ENCODE results near the gene APC2.

Gene APC2

DNA sequence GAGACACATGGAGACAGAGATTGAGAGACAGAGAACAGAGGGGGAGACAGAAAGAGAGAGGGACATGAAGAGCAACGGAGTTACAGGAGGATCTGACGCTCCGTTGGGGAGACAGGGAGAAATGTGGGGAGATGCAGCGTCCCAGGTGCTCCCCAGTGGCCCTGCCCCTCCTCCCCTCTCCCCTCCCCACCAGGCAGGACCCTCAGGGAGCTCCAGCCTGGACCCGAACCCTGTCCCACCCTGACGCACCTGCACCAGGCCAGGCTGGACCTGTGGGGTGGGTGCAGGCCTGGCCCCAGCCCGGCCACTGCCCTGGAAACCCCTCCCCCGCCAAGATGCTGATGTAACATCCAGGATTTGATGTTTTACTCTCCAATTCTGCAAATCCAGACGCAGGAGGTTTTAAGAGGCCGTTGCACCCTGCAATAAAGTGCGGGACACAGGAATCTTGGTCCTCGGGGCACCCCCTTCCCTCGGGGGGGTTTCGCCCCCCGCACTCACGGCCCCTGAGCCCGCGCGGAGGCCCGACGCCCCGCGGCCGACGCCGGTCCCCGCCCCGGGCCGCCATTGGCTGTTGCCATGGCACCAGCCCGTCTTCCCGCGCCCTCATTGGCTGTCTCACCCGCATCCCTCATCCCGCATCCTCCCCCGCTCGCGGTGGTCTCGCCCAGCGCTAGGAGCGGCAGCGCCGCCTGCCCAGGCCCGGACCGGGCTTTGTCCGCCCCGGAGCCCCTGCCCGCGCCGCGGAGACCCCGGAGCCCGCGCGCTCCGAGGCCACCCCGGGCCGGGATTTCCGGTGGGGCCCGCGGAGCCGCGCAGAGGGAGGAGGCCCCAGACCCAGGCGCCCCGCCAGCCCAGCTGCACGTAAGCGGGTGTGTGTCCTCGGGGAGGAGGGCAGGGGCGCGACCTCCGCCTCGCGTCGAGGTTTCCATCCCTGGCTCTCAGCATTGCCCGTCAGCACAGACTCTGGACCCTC lies at the start of gene APC2:
APC2 (plus strand) TSS at position 655 of the 976 bp plus-strand sequence. CDS start 2,881 bp downstream, outside the sequence.
- peaks cover 18% of the 10 kb centered on the region for H3K4me1 Mint-ChIP-seq (ENCODE audit: low read depth)

DNA sequence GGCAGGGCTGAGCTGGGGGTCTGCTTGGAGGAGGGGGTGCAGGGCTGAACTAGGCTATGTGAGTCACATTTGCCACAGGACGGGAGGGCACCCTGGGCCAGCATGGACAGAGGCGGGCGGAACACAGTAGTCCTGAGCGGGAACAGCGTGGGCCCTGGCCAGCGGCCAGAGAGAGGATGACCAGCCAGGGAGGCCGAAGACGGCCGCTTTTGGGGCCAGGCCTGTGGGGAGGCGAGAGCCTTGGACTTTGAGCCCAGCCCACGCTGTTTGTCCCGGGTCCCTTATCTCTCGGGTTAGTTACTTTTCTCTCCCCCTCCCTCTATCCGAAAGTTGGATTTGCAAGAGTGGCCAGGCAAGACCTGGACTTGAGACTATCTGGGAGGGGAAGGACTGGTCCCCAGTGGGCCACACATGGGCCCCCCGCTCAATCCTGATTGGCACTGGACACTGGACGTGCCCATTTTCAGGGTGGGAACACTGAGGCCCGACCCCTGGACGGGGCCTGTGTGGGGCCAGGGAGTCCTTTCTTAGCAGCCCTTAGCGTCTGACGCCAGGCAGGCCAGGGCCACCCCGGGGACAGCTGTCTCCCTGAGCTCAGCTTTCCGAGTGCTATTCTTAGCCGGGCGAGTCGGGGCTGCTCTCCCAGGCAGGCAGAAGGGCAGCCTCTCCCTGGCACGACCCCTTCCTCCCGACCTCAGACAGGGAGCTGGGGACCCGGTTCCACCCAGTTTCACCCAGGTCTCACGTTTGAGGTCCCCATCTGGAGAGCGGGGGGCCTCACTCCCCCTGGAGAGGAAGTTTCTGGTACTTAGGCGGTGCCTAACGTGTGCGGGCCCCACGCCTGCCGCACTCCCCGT lies 49.4 kb upstream of the APC2 start:
- no peaks in the 10 kb centered on the region for H3K36me3 Mint-ChIP-seq (ENCODE audit: low read depth)
- H3K27me3 Mint-ChIP-seq, result peaks cover 3% of the 10 kb centered on the region
- peaks cover 6% of the 10 kb centered on the region for H3K4me1 Mint-ChIP-seq (ENCODE audit: low read depth)
- H3K27ac Mint-ChIP-seq, result no peak overlapping the region
- no peaks in the 10 kb centered on the region for H3K9me3 Mint-ChIP-seq
- peak overlapping the region; percentile 74 for H3K4me3 Mint-ChIP-seq

More for the DNA sequence above, at the start of gene APC2:
- no peaks in the 10 kb centered on the region for H3K36me3 Mint-ChIP-seq (ENCODE audit: low read depth)
- no peaks in the 10 kb centered on the region for H3K9me3 Mint-ChIP-seq
- no peak within 1 kb of the TSS for H3K27ac Mint-ChIP-seq
- H3K27me3 Mint-ChIP-seq, result peaks cover 50% of the 10 kb centered on the region
- H3K4me3 Mint-ChIP-seq, result no peak within 1 kb of the TSS

DNA sequence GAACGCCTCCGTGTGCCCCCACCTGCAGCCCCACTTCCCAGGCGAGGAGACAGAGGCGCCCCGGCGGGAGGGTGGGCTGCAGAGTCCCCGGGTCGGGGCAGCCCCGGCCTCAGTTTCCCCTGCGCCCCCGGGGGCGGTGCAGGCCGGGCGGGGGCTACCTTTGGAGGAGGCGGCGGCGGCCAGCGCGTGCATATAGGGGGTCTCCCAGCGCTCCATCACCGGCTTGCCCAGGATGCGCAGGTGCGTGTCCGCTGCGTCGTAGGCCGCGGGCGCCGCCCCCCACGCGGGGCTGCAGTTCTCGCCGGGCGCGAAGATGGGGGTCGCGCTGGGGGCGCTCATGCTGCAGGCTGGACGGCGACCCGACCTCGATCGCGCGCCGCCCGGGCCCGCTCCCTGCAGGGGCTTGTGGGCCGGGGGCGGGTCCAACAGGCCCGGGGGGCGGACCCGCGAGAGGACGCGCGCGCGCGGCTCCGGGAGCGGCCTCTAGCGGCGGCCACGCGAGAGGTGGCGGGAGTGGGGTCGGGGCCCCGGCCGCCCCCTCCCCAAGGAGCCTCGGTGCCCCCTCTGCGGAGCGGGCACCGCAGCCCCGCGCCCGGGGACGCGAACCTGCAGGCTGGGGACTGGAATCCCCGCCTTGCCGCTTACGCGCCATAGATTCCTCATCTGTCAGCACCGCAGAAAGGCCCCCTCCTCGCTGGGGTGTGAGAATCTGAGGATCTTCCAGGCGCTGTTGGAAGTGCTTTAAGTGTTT lies 48.6 kb upstream of the APC2 start, which contains the start of gene GAMT:
GAMT (minus strand) TSS at position 405 of the 751 bp plus-strand sequence; CDS start at position 339, 66 bp downstream.
- Mint-ChIP-seq H3K4me3 (peak within 1 kb of the TSS; percentile 74), H3K36me3 (ENCODE audit: low read depth) (no peaks in the 10 kb centered on the region), H3K27ac (no peak within 1 kb of the TSS)

GRCh38 chr19:1401889-1402217 lies 48.1 kb upstream of the APC2 start:
- Mint-ChIP-seq H3K27ac (no peak overlapping the region), H3K9me3 (no peaks in the 10 kb centered on the region), H3K4me1 (ENCODE audit: low read depth) (peaks cover 11% of the 10 kb centered on the region), H3K36me3 (ENCODE audit: low read depth) (no peaks in the 10 kb centered on the region), H3K4me3 (peak overlapping the region; percentile 59), H3K27me3 (peaks cover 3% of the 10 kb centered on the region)

More for the DNA sequence above, 48.6 kb upstream of the APC2 start, which contains the start of gene GAMT:
- H3K4me1 Mint-ChIP-seq (ENCODE audit: low read depth), result peaks cover 6% of the 10 kb centered on the region
- peaks cover 3% of the 10 kb centered on the region for H3K27me3 Mint-ChIP-seq
- H3K9me3 Mint-ChIP-seq, result no peaks in the 10 kb centered on the region

DNA sequence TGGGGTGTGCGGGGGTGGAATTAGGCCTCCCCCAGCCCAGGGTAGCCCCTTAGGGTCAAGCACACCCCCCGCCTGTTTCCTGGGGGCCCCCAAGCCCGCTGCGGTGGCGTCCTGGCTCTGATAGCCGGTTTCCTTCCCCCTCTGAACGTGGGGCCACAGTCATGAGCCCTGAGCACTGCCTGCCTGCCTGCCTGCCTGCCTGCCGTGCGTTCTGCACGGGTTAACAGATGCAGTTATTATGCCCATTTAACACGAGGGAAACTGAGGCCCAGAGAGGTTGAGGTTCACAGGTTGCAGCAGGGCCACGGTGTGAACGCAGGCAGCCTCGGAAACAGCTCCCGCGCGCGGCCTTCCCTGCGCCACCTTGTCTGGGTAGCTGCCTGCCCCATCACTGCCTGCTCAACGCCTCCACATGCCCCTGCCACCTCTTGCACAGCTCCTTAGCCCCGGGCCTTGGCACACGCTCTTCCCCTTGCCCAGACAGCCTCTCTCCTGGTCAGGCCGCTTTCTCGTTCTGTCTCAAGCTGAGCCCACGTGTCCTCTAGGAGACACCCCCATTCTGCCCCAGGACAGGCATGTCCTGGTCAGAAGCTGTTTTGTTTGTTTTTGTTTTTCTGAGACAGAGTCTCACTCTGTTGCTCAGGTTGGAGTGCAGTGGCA lies 47.4 kb upstream of the APC2 start:
- Mint-ChIP-seq H3K36me3 (ENCODE audit: low read depth) (no peaks in the 10 kb centered on the region), H3K27me3 (peaks cover 3% of the 10 kb centered on the region), H3K4me3 (peak overlapping the region; percentile 47), H3K9me3 (no peaks in the 10 kb centered on the region), H3K4me1 (ENCODE audit: low read depth) (peaks cover 11% of the 10 kb centered on the region), H3K27ac (peak overlapping the region; percentile 29)

DNA sequence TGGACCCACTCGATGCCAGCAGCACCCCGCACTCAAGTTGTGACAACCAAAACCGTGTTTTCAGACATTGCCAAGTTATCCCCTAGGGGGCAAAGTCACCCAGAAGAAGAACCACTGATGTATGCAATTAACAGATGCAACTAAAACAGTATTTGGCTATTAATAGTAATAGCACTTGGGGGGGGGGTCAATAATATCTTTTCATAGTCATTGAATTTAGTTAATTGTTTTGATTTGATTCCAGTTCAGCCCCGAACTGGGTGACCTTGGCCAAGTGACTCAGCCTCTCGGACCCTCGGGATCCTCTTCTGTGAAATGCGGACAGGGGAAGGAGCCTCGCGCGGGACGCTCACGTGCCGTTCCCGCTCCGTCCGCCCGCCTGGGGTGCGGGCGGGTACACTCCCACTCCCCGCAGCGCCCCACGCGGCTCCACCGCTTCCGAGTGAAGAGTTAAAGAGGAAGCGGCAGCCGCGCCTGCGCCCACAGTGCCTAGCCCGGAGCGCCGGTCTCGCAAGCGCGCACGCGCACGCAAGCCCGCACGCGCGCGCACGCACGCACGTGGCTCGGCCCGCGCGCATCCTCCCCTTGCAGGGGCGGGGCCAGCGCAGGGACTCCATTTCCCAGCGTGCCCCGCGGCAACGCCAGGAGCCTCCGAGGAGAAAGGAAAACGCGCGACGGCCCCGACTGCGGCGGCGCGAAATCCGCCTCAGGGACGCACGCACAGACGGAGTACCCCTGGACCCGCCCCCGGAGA lies 43.0 kb upstream of the APC2 start:
- Mint-ChIP-seq H3K4me3 (peak overlapping the region; percentile 76), H3K27ac (peak overlapping the region; percentile 79), H3K4me1 (ENCODE audit: low read depth) (peaks cover 44% of the 10 kb centered on the region), H3K9me3 (no peaks in the 10 kb centered on the region), H3K36me3 (ENCODE audit: low read depth) (peaks cover 21% of the 10 kb centered on the region), H3K27me3 (peaks cover 3% of the 10 kb centered on the region)

- Mint-ChIP-seq H3K4me1 (ENCODE audit: low read depth) (peaks cover 48% of the 10 kb centered on the region), H3K27ac (peak within 1 kb of the TSS; percentile 86)
Measured at GRCh38 chr19:1407528-1408299, 42.2 kb upstream of the APC2 start, which contains the start of gene DAZAP1. Gene DAZAP1 (plus strand): TSS chr19:1407586. CDS start chr19:1407774, 188 bp downstream.

DNA sequence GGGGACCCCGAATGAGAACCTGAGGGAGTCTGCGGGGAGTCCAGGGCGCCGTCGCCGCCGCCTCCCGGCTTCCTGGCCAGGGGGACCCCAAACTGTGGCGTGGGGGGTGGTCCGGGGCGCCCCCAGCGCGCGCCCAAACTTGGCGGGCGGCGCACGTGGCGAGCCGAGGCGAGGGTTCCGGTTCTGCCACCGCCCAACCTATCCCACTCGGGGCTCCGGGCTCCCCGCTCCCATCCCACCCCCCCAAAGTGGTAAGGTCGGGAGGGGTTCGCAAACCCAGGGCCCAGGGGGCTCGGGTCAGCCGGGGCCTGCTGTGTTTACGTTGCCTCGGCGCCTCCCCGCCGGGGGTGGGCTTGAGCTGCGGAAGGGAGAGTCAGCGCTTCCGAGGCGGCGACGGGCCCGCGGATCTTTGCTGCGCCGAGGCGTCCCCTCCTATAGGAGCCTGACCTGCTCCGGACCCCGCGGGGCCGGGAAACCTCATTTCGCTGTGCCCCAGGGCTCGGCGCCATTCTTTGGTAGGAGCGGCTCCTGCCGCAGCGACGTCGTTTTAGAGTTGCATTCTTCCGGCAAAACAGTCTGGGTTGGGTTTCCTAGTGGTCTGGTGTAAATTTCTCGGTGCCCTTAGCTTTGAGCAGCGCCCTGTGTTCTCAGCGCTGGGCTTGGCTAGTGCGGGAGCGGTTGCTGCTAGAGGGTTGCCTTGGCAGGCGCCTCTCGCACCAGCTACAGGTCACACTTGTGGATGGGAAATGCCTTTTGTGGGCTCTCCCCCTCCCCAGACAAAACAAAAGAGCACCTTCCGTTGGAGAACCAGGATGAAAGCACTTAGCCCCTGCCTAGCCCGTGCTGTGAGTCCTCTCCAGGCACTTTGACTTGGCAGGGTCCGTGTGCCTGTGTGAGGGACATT lies 41.4 kb upstream of the APC2 start:
- Mint-ChIP-seq H3K4me1 (ENCODE audit: low read depth) (peaks cover 54% of the 10 kb centered on the region), H3K9me3 (no peaks in the 10 kb centered on the region)

More at GRCh38 chr19:1407528-1408299, 42.2 kb upstream of the APC2 start, which contains the start of gene DAZAP1:
- peaks cover 21% of the 10 kb centered on the region for H3K36me3 Mint-ChIP-seq (ENCODE audit: low read depth)
- peak within 1 kb of the TSS; percentile 95 for H3K4me3 Mint-ChIP-seq
- no peaks in the 10 kb centered on the region for H3K9me3 Mint-ChIP-seq
- peaks cover 3% of the 10 kb centered on the region for H3K27me3 Mint-ChIP-seq

DNA sequence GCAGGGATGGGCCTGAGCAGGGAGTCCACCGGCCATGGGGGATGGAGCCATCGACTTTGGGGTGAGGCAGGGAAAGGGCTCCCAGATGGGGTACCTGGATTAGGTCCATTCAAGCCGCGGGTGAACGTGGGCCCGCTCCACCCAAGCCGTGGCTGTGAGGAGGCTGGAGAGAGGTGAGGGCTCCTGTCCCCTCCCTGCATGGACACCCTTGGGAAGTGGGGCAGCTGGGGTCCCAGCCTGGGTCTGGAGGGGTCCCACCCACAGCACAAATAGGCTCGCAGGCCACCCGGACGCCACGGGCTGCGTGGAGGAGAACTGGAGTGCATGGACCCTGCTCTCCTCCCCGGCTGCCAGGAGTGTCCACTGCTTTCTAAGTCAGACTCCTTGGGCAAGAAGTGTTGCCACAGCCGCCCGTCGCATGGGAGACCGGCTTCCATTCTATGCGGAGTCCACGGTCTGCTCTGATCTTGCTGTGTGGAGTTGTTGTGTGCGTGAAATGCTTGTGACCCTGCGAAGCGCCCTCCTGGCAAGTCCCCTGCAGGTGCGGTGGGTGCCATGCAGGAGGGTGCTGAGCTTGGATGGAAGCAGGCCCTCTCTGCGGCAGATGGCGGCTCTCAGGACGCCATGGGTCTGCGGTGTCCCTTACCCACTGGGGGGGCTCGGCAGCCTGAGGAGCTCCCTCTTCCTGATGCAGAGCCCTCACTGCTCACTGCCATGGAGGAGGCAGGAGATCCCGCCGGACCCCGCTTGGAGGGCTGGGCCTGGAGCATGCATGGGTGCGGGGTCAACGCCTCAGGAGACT lies 40.5 kb upstream of the APC2 start:
- Mint-ChIP-seq H3K4me3 (peak overlapping the region; percentile 95), H3K27me3 (no peaks in the 10 kb centered on the region), H3K36me3 (ENCODE audit: low read depth) (peaks cover 21% of the 10 kb centered on the region), H3K9me3 (no peaks in the 10 kb centered on the region), H3K4me1 (ENCODE audit: low read depth) (peaks cover 62% of the 10 kb centered on the region), H3K27ac (peak overlapping the region; percentile 86)

More for the DNA sequence above, 41.4 kb upstream of the APC2 start:
- peak overlapping the region; percentile 86 for H3K27ac Mint-ChIP-seq
- H3K27me3 Mint-ChIP-seq, result no peaks in the 10 kb centered on the region
- peaks cover 21% of the 10 kb centered on the region for H3K36me3 Mint-ChIP-seq (ENCODE audit: low read depth)
- H3K4me3 Mint-ChIP-seq, result peak overlapping the region; percentile 95

DNA sequence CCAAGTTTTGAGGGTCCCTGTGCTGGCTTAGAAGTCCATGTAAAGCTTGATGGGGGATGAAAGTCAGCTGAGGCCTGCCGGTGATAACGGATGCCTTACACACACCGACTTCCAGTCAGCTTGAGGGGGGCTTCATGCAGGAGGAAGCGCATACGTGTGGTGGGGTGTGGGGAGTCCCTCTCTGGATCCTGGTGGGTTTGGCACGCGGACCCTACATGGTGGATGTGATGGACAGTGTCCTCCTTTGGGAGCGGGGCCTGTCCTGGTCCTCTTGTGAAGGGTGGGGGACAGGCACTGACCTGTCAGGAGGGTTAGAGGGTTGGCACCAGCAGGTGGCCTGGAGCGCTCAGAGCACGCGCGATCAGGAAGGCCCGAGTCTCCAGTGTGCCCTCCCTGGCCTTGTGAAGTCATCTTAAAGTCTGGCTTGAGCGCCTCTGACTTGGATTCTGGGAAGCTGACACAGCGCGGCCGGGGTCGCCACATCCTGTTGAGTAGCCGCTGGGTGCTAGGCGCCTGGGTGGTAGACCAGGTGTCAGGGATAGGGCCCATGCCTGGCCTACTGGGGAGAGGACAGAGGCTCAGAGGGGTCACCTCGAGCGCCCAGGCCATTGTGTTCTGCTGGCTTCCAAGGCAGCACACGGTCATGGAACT lies 39.7 kb upstream of the APC2 start:
- H3K4me1 Mint-ChIP-seq (ENCODE audit: low read depth), result peaks cover 69% of the 10 kb centered on the region
- H3K27ac Mint-ChIP-seq, result peak overlapping the region; percentile 86
- H3K36me3 Mint-ChIP-seq (ENCODE audit: low read depth), result peaks cover 24% of the 10 kb centered on the region
- H3K9me3 Mint-ChIP-seq, result no peaks in the 10 kb centered on the region
- no peaks in the 10 kb centered on the region for H3K27me3 Mint-ChIP-seq
- H3K4me3 Mint-ChIP-seq, result peak overlapping the region; percentile 95

GRCh38 chr19:1410789-1411188 lies 39.1 kb upstream of the APC2 start:
- Mint-ChIP-seq H3K36me3 (ENCODE audit: low read depth) (peaks cover 24% of the 10 kb centered on the region), H3K27me3 (no peaks in the 10 kb centered on the region), H3K4me1 (ENCODE audit: low read depth) (peaks cover 74% of the 10 kb centered on the region), H3K9me3 (no peaks in the 10 kb centered on the region), H3K27ac (peak overlapping the region; percentile 86), H3K4me3 (peak overlapping the region; percentile 95)

Measured in stimulated activated naive CD8-positive, alpha-beta T cell treated with anti-CD3 and anti-CD28 coated beads, Interleukin-15, Interleukin-2, amounts not matched to agents 100 ng/mL and 50 ng/mL, for 24 hours (primary cell).